ENCODE measurements around the gene EFCAB5. TPM values are rescaled to one million over a fixed set of nuclear protein-coding genes. Genes with fewer than 3 reads are reported as not detected.

The EFCAB5 gene
- total and polyA plus RNA-seq, 2 of the 8 experiments (the other 6 are each of a cell fraction or from before 2014, with no cell fraction given), result 0.05 to 0.34 TPM

DNA sequence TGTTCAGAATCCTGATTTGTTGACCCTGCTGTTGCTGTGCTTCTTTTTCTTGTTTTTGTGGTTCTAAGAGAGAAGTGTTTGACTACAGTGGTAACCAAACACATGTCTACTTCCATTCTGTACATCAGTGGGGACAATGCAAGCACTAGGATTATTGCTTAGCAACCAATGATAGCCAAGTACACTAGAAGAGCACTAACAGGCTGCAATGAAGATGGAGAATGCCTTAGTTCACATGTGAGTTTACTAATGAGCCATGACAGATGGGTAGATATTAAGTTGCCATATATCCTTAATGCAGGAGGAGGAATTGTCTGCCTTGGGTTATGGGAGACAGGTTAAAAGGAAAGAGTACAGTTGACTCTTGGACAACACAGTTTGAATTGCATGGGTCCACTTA lies 8.3 kb downstream of the EFCAB5 start:
- Histone ChIP-seq H3K9me3 (ENCODE audit: insufficient read depth in 2 of 2, low read depth in 1 of 2, low read length in 1 of 2) (peaks cover 7 to 15% of the 10 kb centered on the region in 2 experiments; a peak in 3 of 4 replicates), H3K14ac (ENCODE audit: insufficient read length) (no peak overlapping the region), H3K18ac (ENCODE audit: extremely low read depth, low read length) (no peak overlapping the region), H3K23me2 (ENCODE audit: low read depth, low read length) (no peaks in the 10 kb centered on the region), H2BK5ac (ENCODE audit: low read depth, low read length) (no peak overlapping the region), H2AK5ac (ENCODE audit: low read depth, low read length) (no peak overlapping the region), H3K27ac (ENCODE audit: low read depth, low read length) (no peak overlapping the region), H3K23ac (ENCODE audit: insufficient read length) (no peak overlapping the region), H3K79me2 (ENCODE audit: control insufficient read depth in 1 of 2, insufficient read depth in 2 of 2, low read length in 2 of 2) (no peaks in the 10 kb centered on the region), H3K79me1 (ENCODE audit: low read depth, low read length) (no peaks in the 10 kb centered on the region), H4K5ac (ENCODE audit: insufficient read length, low read depth, low read length) (no peak overlapping the region), H3K4me3 (ENCODE audit: extremely low read depth in 1 of 4, insufficient read depth in 2 of 4, low read depth in 3 of 4, low read length in 4 of 4) (no peak overlapping the region), H2BK12ac (ENCODE audit: low read depth, low read length) (no peak overlapping the region), H4K8ac (ENCODE audit: extremely low read depth, insufficient read depth, low read length) (no peak overlapping the region), H3K56ac (replicated peaks; ENCODE audit: insufficient read length, low read depth, low read length) (no peak overlapping the region), H2AFZ (ENCODE audit: low read length) (no peak overlapping the region), H3K4me1 (replicated peaks in 1 of 4; ENCODE audit: control insufficient read depth in 3 of 4, insufficient read depth in 4 of 4, low read length in 3 of 4) (no peaks in the 10 kb centered on the region), H2BK15ac (ENCODE audit: low read length) (no peak overlapping the region), H3K4ac (replicated peaks; ENCODE audit: insufficient read length, low read depth, low read length) (no peak overlapping the region), H4K91ac (replicated peaks; ENCODE audit: insufficient read length, low read length) (no peak overlapping the region), H4K20me1 (replicated peaks in 1 of 2; ENCODE audit: control insufficient read depth in 1 of 2, insufficient read depth in 2 of 2, low read length in 2 of 2) (no peaks in the 10 kb centered on the region), H3K4me2 (ENCODE audit: insufficient read depth in 1 of 2, low read depth in 2 of 2, low read length in 2 of 2) (no peak overlapping the region), H3K9ac (replicated peaks in 1 of 4; ENCODE audit: extremely low read depth in 1 of 4, low read depth in 3 of 4, low read length in 3 of 4) (no peak overlapping the region), H2BK120ac (replicated peaks; ENCODE audit: low read depth, low read length) (no peak overlapping the region), H3K36me3 (ENCODE audit: control insufficient read depth in 2 of 4, insufficient read depth in 4 of 4, low read length in 3 of 4) (no peaks in the 10 kb centered on the region), H3K27me3 (replicated peaks in 1 of 4; ENCODE audit: control insufficient read depth in 3 of 4, extremely low read depth in 1 of 4, insufficient read depth in 3 of 4, low read length in 3 of 4) (no peaks in the 10 kb centered on the region), H2BK20ac (ENCODE audit: low read length) (no peak overlapping the region)
- FAIRE-seq (no peak), DNase-seq (ENCODE audit: low read depth in 1 of 2, low spot score in 2 of 2) (no peak)
- TF ChIP-seq HDAC2 (IDR thresholded peaks at IDR 0.05; ENCODE audit: borderline replicate concordance in 1 of 2, low read depth in 2 of 2, low read length in 2 of 2), result no peak
- no peak for TF ChIP-seq PHF8 (conservative IDR thresholded peaks at IDR 0.05; ENCODE audit: low read depth, low read length)
- TF ChIP-seq MAFK (IDR thresholded peaks at IDR 0.05; ENCODE audit: low read depth, low read length), result no peak
- no peak for TF ChIP-seq TAF7 (optimal IDR thresholded peaks at IDR 0.05; ENCODE audit: borderline replicate concordance, low read depth, low read length)
- no peak for TF ChIP-seq BRCA1 (IDR thresholded peaks at IDR 0.05; ENCODE audit: low read depth, low read length)
- no peak for TF ChIP-seq HDAC6 (IDR thresholded peaks at IDR 0.05; ENCODE audit: low read depth, low read length)
- TF ChIP-seq CREB1 (IDR thresholded peaks at IDR 0.05), result no peak
- TF ChIP-seq CEBPB (IDR thresholded peaks at IDR 0.05; ENCODE audit: low read depth, low read length), result no peak
- no peak for TF ChIP-seq RAD21 (IDR thresholded peaks at IDR 0.05 in 1 of 2, conservative IDR thresholded peaks at IDR 0.05 in 1 of 2; ENCODE audit: low read depth in 2 of 2, low read length in 2 of 2)
- TF ChIP-seq TBP (IDR thresholded peaks at IDR 0.05; ENCODE audit: low read depth, low read length), result no peak
- TF ChIP-seq ZNF274 (IDR thresholded peaks at IDR 0.05; ENCODE audit: borderline replicate concordance, extremely low read depth, low read length), result no peak
- TF ChIP-seq KDM5A (IDR thresholded peaks at IDR 0.05; ENCODE audit: low read length), result no peak
- TF ChIP-seq TEAD4 (IDR thresholded peaks at IDR 0.05; ENCODE audit: low read depth, low read length), result no peak
- no peak for TF ChIP-seq SAP30 (IDR thresholded peaks at IDR 0.05; ENCODE audit: insufficient read depth, insufficient replicate concordance, low read length)
- ChIA-PET CTCF (ENCODE audit: partially characterized antibody) (interaction anchor here (0.7 to 1.2 kb wide), 3 partner anchors 16 to 364 kb away, joined by 3 to 4 read pairs (median 3); no protein-coding TSS in a partner anchor), POLR2A (ENCODE audit: partially characterized antibody) (no interaction called here)
